AG09309 (cell line): ENCODE measurements around the gene RAB17.

Source experiments
- DNase-seq: peaks from one replicate; pipeline ENCODE4 v3.0.0-alpha.2; 2010; ENCODE audit warnings: low read depth
- H3K4me3 ChIP-seq: 2 replicates; pipeline ENCODE4 v1.5.1; 2011; ENCODE audit warnings: mild to moderate bottlenecking, low read depth, low read length, moderate library complexity; ENCODE audit not compliant: control insufficient read depth
- CTCF ChIP-seq: IDR thresholded peaks from 2 replicates; pipeline ENCODE4 v1.5.1; 2011; ENCODE audit warnings: mild to moderate bottlenecking, low read depth, low read length, inconsistent platforms; ENCODE audit not compliant: insufficient read depth, control insufficient read depth; ENCODE audit errors: missing control alignments

RAB17 gene

GRCh38 chr2:237572021-237572741, 18.4 kb downstream of the RAB17 start:
- DNase-seq: peak; percentile 71
- H3K4me3 ChIP-seq: no peak overlapping the region
- TF ChIP-seq CTCF: peak; percentile 96

- H3K4me3 ChIP-seq: no peak overlapping the region
- no peak for TF ChIP-seq CTCF
- DNase-seq: no peak
Measured at GRCh38 chr2:237571551-237571950, 19.0 kb downstream of the RAB17 start.

GRCh38 chr2:237570776-237571335, 19.7 kb downstream of the RAB17 start:
- TF ChIP-seq CTCF: no peak
- no peak overlapping the region for H3K4me3 ChIP-seq
- no peak for DNase-seq

GRCh38 chr2:237569896-237570295, 20.6 kb downstream of the RAB17 start:
- no peak for TF ChIP-seq CTCF
- no peak overlapping the region for H3K4me3 ChIP-seq
- DNase-seq: no peak

GRCh38 chr2:237569041-237569440, 21.5 kb downstream of the RAB17 start:
- DNase-seq: no peak
- no peak overlapping the region for H3K4me3 ChIP-seq
- no peak for TF ChIP-seq CTCF

- no peak for DNase-seq
- no peak for TF ChIP-seq CTCF
- no peak overlapping the region for H3K4me3 ChIP-seq
Measured at GRCh38 chr2:237568121-237568660, 22.3 kb downstream of the RAB17 start.
